Measurements from ENCODE around the gene KCNQ5. TPM values are rescaled to one million over a fixed set of nuclear protein-coding genes. Genes with fewer than 3 reads are reported as not detected.

KCNQ5 gene
- total RNA-seq, 1 donor from 2014 or later: 10.1 TPM

DNA sequence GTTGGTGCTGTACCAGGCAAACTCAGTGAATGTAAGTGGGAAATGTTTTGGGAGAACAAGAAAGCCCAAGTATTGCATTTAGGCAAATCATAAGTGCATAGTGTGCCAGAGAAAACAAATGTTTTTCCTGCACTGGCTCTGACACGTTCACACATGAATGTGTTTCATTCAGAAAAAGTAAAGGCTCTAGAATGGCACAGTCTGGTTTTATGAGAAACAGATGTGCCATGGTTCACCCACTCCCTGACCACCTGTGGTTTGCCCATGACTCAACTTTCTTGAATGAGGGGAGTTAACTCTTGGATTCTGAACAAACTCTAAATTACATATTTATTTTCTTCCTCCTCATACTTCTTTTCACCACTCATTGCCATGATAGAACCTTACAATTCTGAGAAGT, 126.9 kb downstream of the KCNQ5 start:
- POLR2A ChIA-PET: no interaction called here
- Mint-ChIP-seq H3K36me3 (ENCODE audit: low read depth) (no peaks in the 10 kb centered on the region), H3K4me3 (no peak overlapping the region), H3K27me3 (no peaks in the 10 kb centered on the region), H3K27ac (no peak overlapping the region), H3K9me3 (no peaks in the 10 kb centered on the region), H3K4me1 (no peaks in the 10 kb centered on the region)
- TF ChIP-seq, protein P1, sequence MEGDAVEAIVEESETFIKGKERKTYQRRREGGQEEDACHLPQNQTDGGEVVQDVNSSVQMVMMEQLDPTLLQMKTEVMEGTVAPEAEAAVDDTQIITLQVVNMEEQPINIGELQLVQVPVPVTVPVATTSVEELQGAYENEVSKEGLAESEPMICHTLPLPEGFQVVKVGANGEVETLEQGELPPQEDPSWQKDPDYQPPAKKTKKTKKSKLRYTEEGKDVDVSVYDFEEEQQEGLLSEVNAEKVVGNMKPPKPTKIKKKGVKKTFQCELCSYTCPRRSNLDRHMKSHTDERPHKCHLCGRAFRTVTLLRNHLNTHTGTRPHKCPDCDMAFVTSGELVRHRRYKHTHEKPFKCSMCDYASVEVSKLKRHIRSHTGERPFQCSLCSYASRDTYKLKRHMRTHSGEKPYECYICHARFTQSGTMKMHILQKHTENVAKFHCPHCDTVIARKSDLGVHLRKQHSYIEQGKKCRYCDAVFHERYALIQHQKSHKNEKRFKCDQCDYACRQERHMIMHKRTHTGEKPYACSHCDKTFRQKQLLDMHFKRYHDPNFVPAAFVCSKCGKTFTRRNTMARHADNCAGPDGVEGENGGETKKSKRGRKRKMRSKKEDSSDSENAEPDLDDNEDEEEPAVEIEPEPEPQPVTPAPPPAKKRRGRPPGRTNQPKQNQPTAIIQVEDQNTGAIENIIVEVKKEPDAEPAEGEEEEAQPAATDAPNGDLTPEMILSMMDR (IDR thresholded peaks at IDR 0.05): no peak
- CTCF ChIA-PET: no interaction called here
- no peak for ATAC-seq (ENCODE audit: low read depth)
- intact Hi-C loops (cut with micrococcal nuclease): no loop called here
- DNase-seq: no peak

GRCh38 chr6:72755752-72756151, 133.9 kb downstream of the KCNQ5 start:
- Mint-ChIP-seq H3K27ac (no peak overlapping the region), H3K4me3 (no peak overlapping the region), H3K4me1 (peaks cover 2% of the 10 kb centered on the region), H3K36me3 (ENCODE audit: low read depth) (no peaks in the 10 kb centered on the region), H3K27me3 (no peaks in the 10 kb centered on the region), H3K9me3 (no peaks in the 10 kb centered on the region)
- intact Hi-C loops (cut with micrococcal nuclease): no loop called here
- ChIA-PET POLR2A (no interaction called here), CTCF (no interaction called here)
- TF ChIP-seq, protein P1 (IDR thresholded peaks at IDR 0.05): no peak
- no peak for ATAC-seq (ENCODE audit: low read depth)
- no peak for DNase-seq

GRCh38 chr6:72757048-72757447, 135.2 kb downstream of the KCNQ5 start:
- no peak for ATAC-seq (ENCODE audit: low read depth)
- no peak overlapping the region for H3K27ac Mint-ChIP-seq
- no peak overlapping the region for H3K4me3 Mint-ChIP-seq
- TF ChIP-seq, protein P1 (IDR thresholded peaks at IDR 0.05): no peak
- H3K9me3 Mint-ChIP-seq: no peaks in the 10 kb centered on the region
- no peak for DNase-seq
- H3K27me3 Mint-ChIP-seq: no peaks in the 10 kb centered on the region
- no peaks in the 10 kb centered on the region for H3K36me3 Mint-ChIP-seq (ENCODE audit: low read depth)
- peaks cover 2% of the 10 kb centered on the region for H3K4me1 Mint-ChIP-seq
- ChIA-PET CTCF (no interaction called here), POLR2A (no interaction called here)
- intact Hi-C loops (cut with micrococcal nuclease): no loop called here

GRCh38 chr6:72757926-72758325, 136.1 kb downstream of the KCNQ5 start:
- ATAC-seq (ENCODE audit: low read depth) (no peak), DNase-seq (no peak)
- Mint-ChIP-seq H3K4me1 (peaks cover 2% of the 10 kb centered on the region), H3K27ac (no peak overlapping the region), H3K4me3 (no peak overlapping the region), H3K36me3 (ENCODE audit: low read depth) (no peaks in the 10 kb centered on the region), H3K27me3 (no peaks in the 10 kb centered on the region), H3K9me3 (no peaks in the 10 kb centered on the region)
- TF ChIP-seq, protein P1 (IDR thresholded peaks at IDR 0.05): no peak
- ChIA-PET POLR2A (no interaction called here), CTCF (no interaction called here)
- intact Hi-C loops (cut with micrococcal nuclease): no loop called here

GRCh38 chr6:72758901-72759300, 137.0 kb downstream of the KCNQ5 start:
- intact Hi-C loops (cut with micrococcal nuclease): no loop called here
- DNase-seq: no peak
- H3K4me3 Mint-ChIP-seq: no peak overlapping the region
- H3K9me3 Mint-ChIP-seq: no peaks in the 10 kb centered on the region
- TF ChIP-seq, protein P1 (IDR thresholded peaks at IDR 0.05): no peak
- no peak overlapping the region for H3K27ac Mint-ChIP-seq
- H3K36me3 Mint-ChIP-seq (ENCODE audit: low read depth): no peaks in the 10 kb centered on the region
- ChIA-PET CTCF (interaction anchor here (0.6 kb wide), 1 partner anchor 22 kb away, joined by 3 read pairs; no protein-coding TSS in a partner anchor), POLR2A (no interaction called here)
- H3K4me1 Mint-ChIP-seq: peaks cover 2% of the 10 kb centered on the region
- no peak for ATAC-seq (ENCODE audit: low read depth)
- H3K27me3 Mint-ChIP-seq: no peaks in the 10 kb centered on the region

All from activated B cell treated with CpG ODN at 0.5 μM for 24 hours (primary cell).